B cell (primary cell): ENCODE data around the gene VPREB1. TPM values are rescaled to one million over a fixed set of nuclear protein-coding genes. Genes with fewer than 3 reads are reported as not detected.
"Not testable (repeated sequence)": the region's sequence is repeated elsewhere in the genome, so short reads cannot be mapped to it uniquely, and the experiment has no call there.

Experiments used
- ATAC-seq: fragments of 200-7000 bp; cut with Tn5 transposase; one replicate; pipeline ENCODE4 v1.10.0; 2021; ENCODE audit warnings: low read depth, mild to moderate bottlenecking, moderate number of reproducible peaks, moderate library complexity
- CTCF ChIA-PET: fragments of 350-600 bp; sonication (Branson Sonifier 250); formaldehyde crosslinking; loops from one replicate; lab custom pipeline; 2021; ENCODE audit warnings: antibody characterized with exemption, inconsistent platforms; lab: Charles Lee
- POLR2A ChIA-PET: fragments of 350-600 bp; sonication (Branson Sonifier 250); formaldehyde crosslinking; loops from one replicate; lab custom pipeline; 2021; ENCODE audit warnings: antibody characterized with exemption; lab: Charles Lee
- DNase-seq: peaks from one replicate; pipeline ENCODE4 v3.0.0; 2013
- H2AFZ ChIP-seq: 2 replicates; pipeline ENCODE4 v1.6.1; 2012; ENCODE audit warnings: mild to moderate bottlenecking, low read depth, low read length; ENCODE audit not compliant: insufficient read depth, poor library complexity, severe bottlenecking
- H3K27ac ChIP-seq, 2 donors: 1 replicate in 1 of 2; 2 replicates in 1 of 2; pipeline ENCODE4 v1.5.1; 2012 to 2013; ENCODE audit warnings: low read length in 2 of 2, mild to moderate bottlenecking in 2 of 2, moderate library complexity in 1 of 2
- H3K27me3 ChIP-seq, 4 experiments: fragments of 200-600 bp in 1 of 4; sonication (generic) in 1 of 4; replicated peaks in 1 of 4; 1 replicate in 2 of 4; 2 replicates in 2 of 4; pipeline versions ENCODE4 v1.6.1 to v1.7.0; 2013 to 2016; ENCODE audit warnings: low read length in 3 of 4, mild to moderate bottlenecking in 2 of 4, mixed read lengths in 1 of 4, moderate library complexity in 1 of 4; ENCODE audit not compliant: insufficient read depth in 4 of 4, control insufficient read depth in 3 of 4; ENCODE audit errors: control extremely low read depth in 1 of 4
- H3K36me3 ChIP-seq, 2 experiments: replicated peaks in 1 of 2; 1 replicate in 1 of 2; 2 replicates in 1 of 2; pipeline versions ENCODE4 v1.6.1 to v1.7.1; 2013; ENCODE audit warnings: low read length in 1 of 2; ENCODE audit not compliant: insufficient read depth in 2 of 2, control insufficient read depth in 1 of 2; ENCODE audit errors: control extremely low read depth in 1 of 2, extremely low read depth in 1 of 2
- H3K4me1 ChIP-seq, 2 donors: fragments of 200-600 bp in 1 of 2; sonication (generic) in 1 of 2; 1 replicate in 1 of 2; 2 replicates in 1 of 2; pipeline versions ENCODE4 v1.5.1 to v1.6.1; 2013 to 2017; ENCODE audit warnings: low read length in 2 of 2; ENCODE audit not compliant: control insufficient read depth in 2 of 2, insufficient read depth in 2 of 2
- H3K4me2 ChIP-seq: replicated peaks from 2 replicates; pipeline ENCODE3; 2012; ENCODE audit warnings: mild to moderate bottlenecking, low read depth, low read length; ENCODE audit not compliant: poor library complexity, severe bottlenecking
- H3K4me3 ChIP-seq, 5 experiments: fragments of 200-600 bp in 1 of 5; sonication (generic) in 1 of 5; 1 replicate in 3 of 5; 2 replicates in 2 of 5; pipeline versions ENCODE4 v1.5.1 to v1.7.0; 2011 to 2016; ENCODE audit warnings: low read length in 4 of 5, mild to moderate bottlenecking in 4 of 5, low read depth in 2 of 5, control low read depth in 1 of 5, moderate library complexity in 1 of 5; ENCODE audit not compliant: insufficient read depth in 1 of 5; ENCODE audit errors: control extremely low read depth in 1 of 5, extremely low read depth in 1 of 5
- H3K79me2 ChIP-seq: fragments of 200-600 bp; sonication (generic); one replicate; pipeline ENCODE4 v1.6.0; 2016; ENCODE audit warnings: low read length; ENCODE audit not compliant: control insufficient read depth, insufficient read depth
- H3K9ac ChIP-seq: fragments of 200-600 bp; sonication (generic); 2 replicates; pipeline ENCODE4 v1.6.1; 2017; ENCODE audit warnings: mild to moderate bottlenecking, low read length, moderate library complexity
- H3K9me3 ChIP-seq, 3 donors: one replicate each; pipeline versions ENCODE4 v1.6.1 to v1.7.1; 2013; ENCODE audit warnings: low read length in 2 of 3; ENCODE audit not compliant: control insufficient read depth in 2 of 3, insufficient read depth in 1 of 3; ENCODE audit errors: control extremely low read depth in 1 of 3
- H4K20me1 ChIP-seq: 2 replicates; pipeline ENCODE4 v1.6.0; 2012; ENCODE audit warnings: mild to moderate bottlenecking, low read length; ENCODE audit not compliant: insufficient read depth, control insufficient read depth, poor library complexity, severe bottlenecking
- H3K27ac Mint-ChIP-seq: one replicate; pipeline ENCODE4 v1.8.0; 2021; ENCODE audit warnings: mixed read lengths
- H3K27me3 Mint-ChIP-seq: one replicate; pipeline ENCODE4 v1.8.0; 2021; ENCODE audit warnings: mixed read lengths
- H3K4me1 Mint-ChIP-seq: one replicate; pipeline ENCODE4 v1.8.0; 2021; ENCODE audit warnings: mixed read lengths
- H3K4me3 Mint-ChIP-seq: one replicate; pipeline ENCODE4 v1.8.0; 2021; ENCODE audit warnings: mixed read lengths
- H3K9me3 Mint-ChIP-seq: one replicate; pipeline ENCODE4 v1.8.0; 2022; ENCODE audit warnings: mixed read lengths; ENCODE audit not compliant: insufficient read depth
- WGBS: methylation state at CpG from one replicate; pipeline ENCODE4 v1.1.5; 2013; ENCODE audit warnings: missing lambda C conversion rate; ENCODE audit not compliant: insufficient coverage; 5-methylcytosine and 5-hydroxymethylcytosine counted together
- intact Hi-C: fragments of 100-400 bp; cut with micrococcal nuclease; formaldehyde crosslinking; loops from one replicate; pipeline ENCODE4 v1.10.0; 2022
- polyA plus RNA-seq: library from polyadenylated mRNA; depleted of rRNA; stranded (reverse); fragments of >200 nt; gene quantifications from 2 replicates; pipeline ENCODE4 v1.2.3, GENCODE V29; 2012
- total RNA-seq, 2 donors: library from RNA; stranded (reverse); fragments of 120-200 nt in 1 of 2; gene quantifications; 1 replicate in 1 of 2; 2 replicates in 1 of 2; pipeline versions ENCODE4 v1.2.3 to v1.2.4, GENCODE V29; 2013 to 2022

VPREB1 gene
- total and polyA plus RNA-seq, 2 donors (not counting 1 experiment from before 2014, with no cell fraction given), result 1.2 TPM; not detected in 1

- H3K4me3 ChIP-seq, H3K4me1 Mint-ChIP-seq, H3K4me3 Mint-ChIP-seq, POLR2A ChIA-PET, DNase-seq, H3K27ac Mint-ChIP-seq, CTCF ChIA-PET, H2AFZ ChIP-seq, H3K27ac ChIP-seq, intact Hi-C loops, H3K27me3 ChIP-seq, H3K27me3 Mint-ChIP-seq, H3K9me3 ChIP-seq, H3K4me1 ChIP-seq, H3K9ac ChIP-seq, ATAC-seq, H3K9me3 Mint-ChIP-seq, H3K4me2 ChIP-seq: not testable (repeated sequence)
- Histone ChIP-seq H3K36me3 (peaks cover 0 to 21% of the 10 kb centered on the region in 2 experiments), H3K79me2 (peaks cover 13% of the 10 kb centered on the region), H4K20me1 (peaks cover 22% of the 10 kb centered on the region)
- WGBS, result 100% methylated on average over 3 of the region's 8 CpGs
Measured at GRCh38 chr22:22289666-22290065, 45.1 kb downstream of the VPREB1 start.

DNA sequence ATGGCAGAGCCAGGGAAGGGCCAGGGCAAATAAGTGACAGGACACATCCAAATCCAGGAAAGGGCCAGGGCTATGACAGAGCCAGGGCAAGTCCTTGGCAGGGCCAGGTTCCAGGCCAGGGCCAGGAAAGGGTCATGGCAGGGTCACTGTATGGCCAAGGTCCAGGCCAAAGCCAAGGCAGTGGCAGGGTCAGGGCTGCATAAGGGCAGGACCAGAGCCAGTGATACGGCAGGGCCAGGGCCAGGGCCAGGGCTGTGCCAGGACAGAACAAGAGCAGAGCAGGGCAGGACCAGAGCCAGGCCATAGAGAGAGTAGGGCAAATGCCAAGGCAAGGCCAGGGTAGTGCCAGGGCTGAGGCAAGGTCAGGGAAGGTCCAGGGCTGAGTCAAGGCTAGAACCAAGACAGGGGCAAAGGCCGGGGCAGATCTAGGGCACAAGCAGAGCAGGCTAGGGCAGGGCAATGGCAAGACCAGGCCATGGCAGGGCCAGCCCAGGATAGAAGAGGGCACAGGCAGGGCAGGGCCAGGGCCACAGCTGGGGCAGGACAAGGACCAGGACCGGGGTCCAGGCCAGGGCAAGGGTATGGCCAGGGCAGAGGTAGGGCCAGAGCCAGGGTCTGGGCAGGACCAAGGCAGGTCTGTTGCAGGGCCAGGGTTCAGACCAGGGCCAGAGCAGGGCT lies 46.7 kb downstream of the VPREB1 start:
- H3K9ac ChIP-seq, H3K4me1 ChIP-seq, H3K27ac ChIP-seq, H3K4me3 ChIP-seq, CTCF ChIA-PET, H3K9me3 Mint-ChIP-seq, H3K27me3 Mint-ChIP-seq, H2AFZ ChIP-seq, ATAC-seq, POLR2A ChIA-PET, H3K27ac Mint-ChIP-seq, H3K4me2 ChIP-seq, H3K4me3 Mint-ChIP-seq, H3K9me3 ChIP-seq, H3K27me3 ChIP-seq, H3K4me1 Mint-ChIP-seq, DNase-seq, intact Hi-C loops: not testable (repeated sequence)
- Histone ChIP-seq H4K20me1 (peaks cover 22% of the 10 kb centered on the region), H3K36me3 (peaks cover 0 to 21% of the 10 kb centered on the region in 2 experiments), H3K79me2 (peaks cover 18% of the 10 kb centered on the region)
- WGBS, result 100% methylated on average over 2 of the region's 3 CpGs

DNA sequence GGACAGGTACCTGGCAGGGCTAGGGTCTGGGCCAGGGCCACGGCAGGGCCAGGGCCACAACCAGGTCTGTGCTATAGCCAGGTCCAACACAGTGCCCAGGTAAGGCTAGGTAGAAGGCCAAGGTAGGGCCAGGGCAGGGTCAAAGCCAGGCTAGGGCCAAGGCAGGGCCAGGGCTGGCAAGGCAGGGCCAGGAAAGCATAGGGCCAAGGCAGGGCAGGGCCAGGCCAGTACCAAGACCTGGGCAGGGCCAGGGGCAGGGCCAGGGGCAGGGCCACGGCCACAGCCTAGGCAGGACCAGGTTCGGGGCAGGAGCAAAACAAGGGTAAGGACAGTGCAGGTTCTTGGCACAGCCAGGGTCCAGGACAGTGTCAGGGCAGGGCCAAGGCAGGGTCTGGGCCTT lies 48.1 kb downstream of the VPREB1 start:
- H3K9me3 ChIP-seq, POLR2A ChIA-PET, H3K4me2 ChIP-seq, H3K27ac ChIP-seq, CTCF ChIA-PET, H3K4me1 ChIP-seq, H3K4me1 Mint-ChIP-seq, H3K4me3 Mint-ChIP-seq, DNase-seq, H3K9ac ChIP-seq, ATAC-seq, H3K4me3 ChIP-seq, H3K27ac Mint-ChIP-seq, H3K27me3 ChIP-seq, H2AFZ ChIP-seq, intact Hi-C loops, H3K27me3 Mint-ChIP-seq, H3K9me3 Mint-ChIP-seq: not testable (repeated sequence)
- Histone ChIP-seq H4K20me1 (peaks cover 22% of the 10 kb centered on the region), H3K79me2 (peaks cover 24% of the 10 kb centered on the region), H3K36me3 (peaks cover 0 to 21% of the 10 kb centered on the region in 2 experiments)
- 97% methylated on average over 3 of the region's 3 CpGs for WGBS

DNA sequence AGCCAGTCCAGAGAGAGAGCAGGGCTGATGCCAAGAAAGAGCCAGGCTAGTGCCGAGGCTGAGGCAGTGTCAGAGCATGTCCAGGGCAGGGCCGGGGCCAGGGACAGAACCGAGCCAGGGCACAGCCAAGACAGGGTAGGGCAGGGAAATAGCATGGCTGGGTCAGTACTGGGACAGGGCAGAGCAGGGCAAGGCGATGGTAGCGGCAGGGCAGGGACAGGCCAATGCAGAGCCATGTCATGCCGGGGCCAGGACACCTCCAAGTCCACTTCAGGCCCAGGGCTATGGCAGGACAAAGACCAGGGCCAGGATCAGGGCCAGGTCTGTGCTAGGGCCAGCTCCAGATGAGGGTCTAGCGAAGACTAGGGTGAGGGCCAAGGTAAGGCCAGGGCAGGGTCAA lies 48.9 kb downstream of the VPREB1 start:
- intact Hi-C loops, H3K9me3 Mint-ChIP-seq, DNase-seq, H3K9ac ChIP-seq, H3K27ac Mint-ChIP-seq, H3K4me3 ChIP-seq, H2AFZ ChIP-seq, POLR2A ChIA-PET, H3K9me3 ChIP-seq, H3K4me1 ChIP-seq, CTCF ChIA-PET, ATAC-seq, H3K27me3 Mint-ChIP-seq, H3K27me3 ChIP-seq, H3K27ac ChIP-seq, H3K4me1 Mint-ChIP-seq, H3K4me2 ChIP-seq, H3K4me3 Mint-ChIP-seq: not testable (repeated sequence)
- Histone ChIP-seq H4K20me1 (peaks cover 22% of the 10 kb centered on the region), H3K36me3 (peaks cover 0 to 21% of the 10 kb centered on the region in 2 experiments), H3K79me2 (peaks cover 25% of the 10 kb centered on the region)
- WGBS, result 96% methylated on average over 7 of the region's 7 CpGs
